Kasumi-1 (cell line): ENCODE data around the gene SSPN.
"Not testable (repeated sequence)": the region's sequence is repeated elsewhere in the genome, so short reads cannot be mapped to it uniquely, and the experiment has no call there.

Experiments used
- DNase-seq, 2 experiments: peaks; one replicate each; lab custom pipeline; 2025; lab: John Stamatoyannopoulos, UW

The SSPN gene

DNA sequence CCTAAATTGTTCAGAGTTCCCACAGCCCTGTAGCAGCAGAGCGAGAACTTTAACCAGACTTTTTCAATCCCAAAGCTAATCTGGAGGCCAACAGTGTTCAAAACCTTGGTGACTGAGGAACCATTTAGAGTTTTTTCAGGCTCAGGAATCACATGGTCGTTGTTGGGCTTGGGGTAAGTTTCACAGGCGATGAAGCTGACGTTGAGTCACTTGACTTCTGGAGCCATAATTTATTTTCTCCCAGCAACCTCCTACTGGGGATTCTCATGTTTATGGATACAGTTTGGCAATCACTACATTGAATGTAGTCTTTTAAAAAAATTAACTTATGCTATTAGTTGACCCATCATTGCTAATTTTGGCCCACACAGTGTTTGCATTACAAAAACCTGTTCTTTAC, 34.5 kb downstream of the SSPN start:
- DNase-seq, result no peak

DNA sequence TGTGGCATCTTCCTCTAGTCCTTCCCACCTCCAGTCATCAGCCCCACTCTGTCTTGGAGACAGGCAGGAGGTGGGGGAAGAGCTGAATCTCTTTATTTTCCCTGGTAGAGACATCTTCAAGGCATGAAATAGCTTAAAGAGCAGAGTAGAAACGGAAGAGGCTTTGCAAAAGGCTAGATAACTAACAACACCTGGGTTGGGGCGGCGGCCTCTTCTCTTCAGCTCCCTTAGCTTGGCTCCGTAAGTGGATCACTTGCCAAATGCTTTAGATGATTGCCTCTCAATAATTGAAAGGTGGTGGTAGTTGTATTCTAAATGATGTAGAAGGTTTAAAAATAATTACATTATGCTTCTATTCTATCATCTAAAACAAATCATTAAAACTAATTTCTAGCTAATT, 36.1 kb downstream of the SSPN start:
- DNase-seq, result no peak

DNA sequence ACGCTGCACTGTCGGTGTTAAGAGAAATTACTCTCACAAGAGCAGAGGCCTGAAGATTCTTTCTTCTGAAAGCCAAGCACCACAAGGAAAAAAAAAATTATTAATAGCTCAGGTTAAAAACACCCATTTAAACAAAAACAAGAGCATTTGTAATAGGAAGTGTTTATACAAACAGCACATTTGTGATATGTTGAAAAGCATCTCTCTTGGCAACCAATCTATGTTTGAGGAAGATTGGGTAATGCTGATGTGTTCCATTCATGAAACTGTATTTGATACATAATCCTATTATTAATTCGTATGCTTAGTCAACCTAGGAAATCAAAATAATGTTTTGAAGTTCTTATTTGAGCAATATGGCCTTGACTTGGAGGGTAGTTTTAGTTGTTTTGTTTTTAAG, 36.5 kb downstream of the SSPN start:
- no peak for DNase-seq

DNA sequence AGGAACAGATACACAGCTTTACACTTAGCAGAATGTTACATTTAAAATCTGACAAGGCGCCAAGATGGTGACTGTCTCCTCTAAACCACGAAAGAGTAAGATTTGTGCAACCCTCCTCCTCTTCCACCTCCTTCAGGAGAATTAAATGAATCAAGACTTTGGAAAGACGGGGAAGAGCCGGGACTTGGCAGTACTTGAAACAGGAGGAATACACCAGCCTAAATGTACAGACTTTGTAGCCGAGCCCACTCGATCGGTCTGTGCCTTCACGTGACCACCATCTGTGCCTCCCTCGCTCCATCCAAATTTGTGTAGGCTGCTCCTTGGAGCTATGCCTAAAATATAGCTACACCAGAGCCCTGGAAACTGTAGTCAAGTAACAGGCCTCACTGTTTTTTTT, 38.3 kb downstream of the SSPN start:
- DNase-seq, result no peak

DNA sequence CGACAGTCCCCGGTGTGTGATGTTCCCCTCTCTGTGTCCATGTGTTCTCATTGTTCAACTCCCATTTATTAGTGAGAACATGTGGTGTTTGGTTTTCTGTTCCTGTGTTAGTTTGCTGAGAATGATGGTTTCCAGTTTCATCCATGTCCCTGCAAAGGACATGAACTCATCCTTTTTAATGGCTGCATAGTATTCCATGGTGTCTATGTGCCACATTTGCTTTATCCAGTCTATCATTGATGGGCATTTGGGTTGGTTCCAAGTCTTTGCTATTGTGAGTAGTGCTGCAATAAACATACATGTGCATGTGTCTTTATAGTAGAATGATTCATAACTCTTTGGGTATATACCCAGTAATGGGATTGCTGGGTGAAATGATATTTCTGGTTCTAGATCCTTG, 40.1 kb downstream of the SSPN start:
- not testable (repeated sequence) for DNase-seq

DNA sequence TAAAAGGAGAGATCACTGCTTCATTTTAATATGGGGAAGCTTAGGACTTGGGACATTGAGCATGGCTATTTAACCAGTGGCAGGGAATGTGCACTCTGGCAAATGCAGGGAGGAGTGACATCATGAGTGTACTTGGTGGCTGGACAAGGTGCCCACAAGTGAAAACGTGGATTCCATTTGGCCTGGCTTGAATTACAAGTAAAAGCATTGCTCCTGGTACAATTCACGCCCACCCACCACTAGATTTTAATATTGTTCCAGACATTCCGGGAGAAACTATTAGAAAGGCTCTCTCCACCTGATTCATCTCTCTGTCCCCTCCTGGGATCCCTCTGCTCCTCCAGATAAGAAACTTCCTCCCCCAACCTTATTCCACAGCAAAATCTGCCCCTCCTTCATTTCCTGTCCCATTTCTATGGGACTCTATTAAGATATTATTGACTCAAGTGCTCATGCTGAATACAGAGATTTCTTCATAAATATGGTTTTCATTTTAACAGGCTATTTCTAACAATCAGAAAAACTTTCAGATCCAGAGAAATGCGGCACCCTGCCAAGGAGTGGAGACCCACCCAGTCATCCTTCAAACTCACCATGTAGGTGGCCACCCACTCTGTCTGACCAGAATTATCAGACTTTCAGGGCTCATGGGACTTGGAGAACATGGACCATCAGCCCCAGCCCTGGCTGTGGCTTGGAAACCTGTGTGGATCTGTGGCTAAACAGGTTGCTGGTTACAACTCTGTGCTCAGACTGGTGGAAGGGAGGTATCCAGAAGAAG, 43.2 kb downstream of the SSPN start:
- DNase-seq, result no peak

DNA sequence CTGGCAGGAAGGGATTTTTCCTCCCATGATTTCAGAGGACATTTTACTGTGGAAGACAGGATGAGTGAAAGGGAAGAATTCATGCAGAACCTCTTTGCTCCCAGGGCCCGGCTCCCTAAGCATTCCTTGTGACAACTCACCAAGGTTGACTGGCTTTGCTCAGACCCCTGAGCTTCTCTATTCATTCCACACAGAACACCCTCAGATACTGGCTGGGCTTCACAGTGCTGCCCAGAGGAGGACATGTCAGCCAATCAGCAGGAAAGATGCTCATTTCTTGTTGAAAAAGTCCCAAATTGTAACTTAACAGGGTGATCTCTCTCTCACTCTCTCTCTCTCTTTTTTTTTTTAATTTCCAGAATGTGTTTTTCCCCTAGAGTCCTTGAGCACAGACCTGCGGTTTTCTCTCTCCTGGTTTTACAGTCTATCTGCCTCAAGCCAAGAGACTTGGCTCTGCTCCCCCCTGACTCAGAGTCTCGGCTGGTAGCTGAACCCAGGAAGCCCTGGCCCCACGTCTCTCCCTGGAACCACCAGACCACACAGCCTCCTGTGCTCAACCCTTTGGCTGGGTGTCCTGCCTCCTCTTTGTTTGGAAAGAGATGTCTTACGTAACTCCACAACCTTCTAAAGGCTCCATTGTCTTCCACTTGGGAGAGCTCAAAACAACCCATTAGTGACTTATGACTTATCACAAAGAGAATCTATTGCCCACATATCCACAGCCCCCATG, 43.9 kb downstream of the SSPN start:
- DNase-seq, result peak; percentile 11 to 21

DNA sequence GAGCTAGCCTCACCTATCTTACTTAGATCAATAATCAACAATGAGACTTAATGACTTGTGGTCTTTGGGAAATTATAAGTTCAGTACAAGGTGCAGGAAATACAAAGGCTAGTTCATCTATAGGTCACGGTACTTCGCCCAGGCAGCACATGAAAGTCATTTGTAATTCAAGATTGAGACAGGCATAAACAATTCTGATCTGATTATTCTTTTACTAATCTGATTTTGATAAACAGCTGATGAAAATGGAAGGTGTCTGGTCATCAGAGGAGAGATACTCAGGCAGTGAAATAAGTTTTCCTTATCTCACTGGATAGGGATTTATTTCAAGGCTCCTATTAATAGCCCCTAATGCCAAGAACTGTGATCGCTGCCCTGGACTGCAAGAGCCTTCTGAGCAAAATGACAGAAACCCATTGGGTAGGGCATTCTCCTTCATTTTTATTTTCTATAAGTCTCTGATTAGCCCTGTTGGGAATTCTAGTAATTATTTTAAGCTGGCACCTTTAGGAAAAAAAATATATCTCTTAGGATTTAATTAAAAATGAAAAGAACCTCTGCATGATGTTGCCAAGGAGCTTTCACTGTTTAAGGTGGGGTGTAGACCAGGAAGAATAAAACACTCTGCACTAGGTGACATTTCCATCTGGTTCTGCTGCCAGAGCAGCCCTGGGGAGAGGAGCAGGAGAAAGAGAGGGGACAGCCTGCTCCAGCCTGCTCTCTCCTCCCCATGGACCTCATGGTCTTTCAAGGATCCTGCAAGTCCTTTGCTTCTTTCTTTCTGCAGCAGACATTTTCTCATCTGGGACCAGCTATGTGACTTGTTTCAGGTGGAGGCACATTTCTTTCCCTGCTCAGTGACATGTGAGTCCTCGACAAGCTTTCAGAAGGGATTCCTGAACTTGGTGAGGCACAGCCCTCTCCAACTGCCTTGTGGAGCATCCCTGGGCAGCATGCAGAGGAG, 44.8 kb downstream of the SSPN start:
- DNase-seq, result no peak

GRCh38 chr12:26241080-26241479, 45.7 kb downstream of the SSPN start:
- DNase-seq, result no peak

- no peak for DNase-seq
Observed at GRCh38 chr12:26242683-26243082, 47.3 kb downstream of the SSPN start.

DNA sequence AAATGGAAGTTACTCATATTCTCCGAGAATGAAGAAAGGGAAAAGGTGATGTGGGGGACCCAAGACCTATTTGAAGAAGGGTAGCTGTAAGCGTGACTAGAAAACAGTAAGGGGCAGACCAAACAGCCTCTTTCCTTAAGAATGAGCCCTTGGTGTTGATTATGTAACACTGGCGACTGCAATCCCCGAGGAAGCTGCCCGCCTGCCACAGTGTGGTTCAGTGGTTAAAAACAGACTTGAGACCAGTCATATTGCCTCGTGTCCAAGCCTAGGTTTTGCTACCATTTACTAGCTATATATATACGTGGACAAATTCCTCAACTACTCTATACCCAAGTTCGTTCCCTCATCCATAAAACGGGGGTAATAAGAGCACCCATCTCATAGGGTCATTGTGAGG, 49.1 kb downstream of the SSPN start:
- DNase-seq, result no peak

DNA sequence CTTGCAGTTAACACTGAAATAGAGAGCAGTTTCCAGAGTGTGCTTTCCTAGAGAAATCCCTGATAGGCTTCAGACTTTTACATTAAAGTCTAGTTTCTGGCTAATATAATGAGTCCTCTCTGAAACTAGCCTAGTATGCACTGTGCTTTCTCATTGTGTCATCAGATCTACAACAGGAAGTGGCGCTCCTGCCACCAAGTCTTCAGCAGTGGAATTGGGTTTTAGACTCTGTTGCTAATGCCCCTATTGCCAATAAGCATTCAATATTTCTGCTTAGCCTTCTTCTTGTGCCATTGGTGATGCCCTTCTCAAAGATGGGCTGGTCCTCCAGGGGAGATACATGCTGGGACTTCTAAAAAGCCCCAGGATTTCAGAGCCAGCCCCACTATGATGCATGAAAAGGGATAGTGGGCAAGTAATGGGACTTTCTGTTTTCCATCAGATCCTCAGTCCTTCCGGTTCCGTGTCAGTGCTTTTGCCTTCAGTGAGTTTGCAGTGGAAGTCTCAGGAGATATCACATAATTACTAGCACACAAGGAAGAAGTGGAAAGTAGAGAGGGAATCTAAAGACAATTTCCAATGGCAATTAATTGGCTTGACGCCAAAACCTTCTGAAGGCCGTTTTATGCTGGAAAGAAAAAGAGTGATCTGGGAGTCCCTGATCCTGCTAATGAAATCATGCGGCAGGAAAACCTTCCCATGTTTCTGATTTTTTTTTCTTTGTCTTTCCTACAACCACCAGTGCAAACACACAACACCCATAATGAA, 50.0 kb downstream of the SSPN start:
- no peak for DNase-seq

DNA sequence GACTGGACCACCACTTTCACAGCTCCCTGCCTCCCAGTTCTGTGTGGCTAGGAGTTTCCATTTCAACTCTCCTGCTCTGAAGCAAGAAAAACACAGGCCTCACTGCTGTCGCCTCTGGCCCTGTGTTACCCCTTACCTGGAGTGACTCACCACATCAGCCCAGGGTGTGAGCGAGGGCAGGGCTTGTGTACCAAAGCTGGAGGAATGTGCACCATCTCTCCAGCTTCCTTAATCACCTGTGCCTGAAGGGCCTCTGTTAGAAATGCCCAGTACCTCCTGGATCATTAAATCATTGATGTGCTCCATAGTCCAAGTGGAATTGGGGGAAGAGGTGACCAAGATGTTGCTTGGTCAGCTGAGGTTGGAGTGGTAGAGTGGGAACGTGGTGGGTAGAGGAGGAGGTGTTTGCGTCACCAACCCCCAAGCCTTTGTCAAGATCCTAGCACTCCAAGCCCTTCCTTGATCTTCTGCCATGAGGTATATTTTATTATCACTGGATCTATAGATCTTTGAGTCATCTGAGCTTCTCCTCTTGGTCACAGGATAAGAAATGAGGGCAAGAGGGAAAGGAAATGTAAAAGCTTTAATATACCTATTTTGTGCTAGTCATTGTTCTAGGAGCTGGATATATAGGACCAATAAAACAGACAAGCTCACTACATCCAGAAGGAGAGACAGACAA, 51.3 kb downstream of the SSPN start:
- DNase-seq, result no peak

DNA sequence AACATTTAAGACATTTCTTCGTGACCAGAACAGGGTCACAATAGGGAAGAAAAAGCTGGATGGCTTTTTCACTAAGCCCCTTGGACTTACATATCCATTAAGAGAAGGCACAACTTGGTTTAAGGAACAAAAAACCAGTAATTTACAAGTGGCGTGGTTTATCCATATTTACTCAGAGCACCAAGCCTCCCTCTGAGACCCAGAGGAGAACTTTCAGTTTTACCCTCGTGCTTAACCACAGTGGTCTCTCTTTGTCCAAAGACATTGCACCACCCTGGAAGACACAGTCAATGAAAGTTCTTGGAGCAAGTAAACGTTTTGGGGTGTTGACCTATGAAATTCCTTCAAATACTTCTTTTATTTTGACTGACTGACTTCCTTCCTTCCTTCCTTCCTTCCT, 52.5 kb downstream of the SSPN start:
- DNase-seq, result no peak

- no peak for DNase-seq
Observed at GRCh38 chr12:26250801-26251200, 55.4 kb downstream of the SSPN start.

- DNase-seq, result no peak
Observed at GRCh38 chr12:26251600-26251999, 56.2 kb downstream of the SSPN start.

DNA sequence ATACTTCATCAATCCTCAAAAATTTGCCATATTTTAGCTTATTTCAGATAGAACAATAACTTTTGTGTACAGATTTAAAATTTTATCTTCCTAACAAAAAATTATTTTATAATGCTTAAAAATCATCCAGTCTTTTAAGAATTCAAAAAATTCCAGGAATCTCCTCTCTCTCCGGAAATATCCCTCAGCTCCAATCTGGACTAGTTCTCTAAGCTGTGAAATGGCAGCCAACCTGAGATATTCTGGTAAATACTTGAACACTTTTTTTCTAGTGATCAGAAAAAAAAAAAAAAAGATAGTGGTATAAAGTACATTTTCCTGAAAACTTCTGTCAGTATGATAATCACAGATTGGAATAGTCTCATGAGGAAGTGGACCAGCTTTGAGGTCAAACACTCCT, 57.6 kb downstream of the SSPN start:
- DNase-seq, result no peak

GRCh38 chr12:26255893-26256645, 60.7 kb downstream of the SSPN start:
- no peak for DNase-seq

DNA sequence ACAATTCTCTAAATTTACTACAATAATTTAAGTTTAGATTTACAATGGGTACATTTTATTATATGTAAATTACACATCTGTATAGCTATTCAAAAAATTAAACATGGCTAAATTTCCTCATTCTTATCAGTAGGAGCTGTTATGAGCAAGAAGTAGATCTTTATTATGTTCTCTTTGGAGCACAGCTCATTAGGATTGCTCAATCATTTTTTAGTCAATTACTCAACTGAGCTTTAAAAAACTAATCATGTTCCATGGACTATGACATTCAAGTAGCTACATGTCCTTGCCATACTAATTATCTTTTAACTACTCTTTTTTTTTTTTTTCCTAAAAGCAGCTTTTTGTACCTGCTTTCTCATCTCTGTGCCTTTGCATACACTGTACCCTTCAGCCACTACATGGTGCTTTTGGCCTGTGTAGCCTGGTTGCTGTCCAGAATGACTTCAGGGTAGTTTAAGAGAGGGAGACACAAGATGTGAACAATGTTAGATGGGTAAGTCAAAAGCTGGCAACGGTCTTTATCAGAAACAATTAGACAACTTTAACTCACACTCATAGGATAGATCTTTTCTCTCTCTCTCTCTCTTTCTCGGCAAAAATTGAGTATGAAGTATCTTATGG, 69.0 kb downstream of the SSPN start:
- no peak for DNase-seq

DNA sequence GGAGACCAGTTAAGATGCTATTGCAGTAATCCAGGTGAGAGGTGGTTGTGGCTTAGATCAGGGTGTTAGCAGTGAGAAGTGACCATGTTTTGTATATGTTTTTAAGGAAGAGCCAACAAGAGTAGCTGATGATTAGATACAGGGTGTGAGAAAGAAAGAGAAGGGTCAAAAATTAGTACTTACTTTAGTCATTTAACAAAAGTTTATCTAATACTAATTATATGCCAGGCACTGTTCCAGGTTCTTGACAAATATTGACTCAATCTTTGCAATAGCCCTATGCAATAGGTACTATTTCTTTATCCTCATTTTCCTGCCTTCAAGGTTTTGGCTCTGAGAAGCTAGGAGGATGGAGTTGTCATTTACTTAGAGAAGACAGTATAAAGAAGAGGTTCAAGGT, 70.2 kb downstream of the SSPN start:
- DNase-seq, result no peak
